ENCODE data around the gene MAD2L1BP. TPM values are rescaled to one million over a fixed set of nuclear protein-coding genes. Genes with fewer than 3 reads are reported as not detected.
"Not testable (repeated sequence)": the region's sequence is repeated elsewhere in the genome, so short reads cannot be mapped to it uniquely, and the experiment has no call there.

The MAD2L1BP gene, protein sequence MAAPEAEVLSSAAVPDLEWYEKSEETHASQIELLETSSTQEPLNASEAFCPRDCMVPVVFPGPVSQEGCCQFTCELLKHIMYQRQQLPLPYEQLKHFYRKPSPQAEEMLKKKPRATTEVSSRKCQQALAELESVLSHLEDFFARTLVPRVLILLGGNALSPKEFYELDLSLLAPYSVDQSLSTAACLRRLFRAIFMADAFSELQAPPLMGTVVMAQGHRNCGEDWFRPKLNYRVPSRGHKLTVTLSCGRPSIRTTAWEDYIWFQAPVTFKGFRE
- total RNA-seq = 40.1 and 40.5 TPM in 2 replicates

DNA sequence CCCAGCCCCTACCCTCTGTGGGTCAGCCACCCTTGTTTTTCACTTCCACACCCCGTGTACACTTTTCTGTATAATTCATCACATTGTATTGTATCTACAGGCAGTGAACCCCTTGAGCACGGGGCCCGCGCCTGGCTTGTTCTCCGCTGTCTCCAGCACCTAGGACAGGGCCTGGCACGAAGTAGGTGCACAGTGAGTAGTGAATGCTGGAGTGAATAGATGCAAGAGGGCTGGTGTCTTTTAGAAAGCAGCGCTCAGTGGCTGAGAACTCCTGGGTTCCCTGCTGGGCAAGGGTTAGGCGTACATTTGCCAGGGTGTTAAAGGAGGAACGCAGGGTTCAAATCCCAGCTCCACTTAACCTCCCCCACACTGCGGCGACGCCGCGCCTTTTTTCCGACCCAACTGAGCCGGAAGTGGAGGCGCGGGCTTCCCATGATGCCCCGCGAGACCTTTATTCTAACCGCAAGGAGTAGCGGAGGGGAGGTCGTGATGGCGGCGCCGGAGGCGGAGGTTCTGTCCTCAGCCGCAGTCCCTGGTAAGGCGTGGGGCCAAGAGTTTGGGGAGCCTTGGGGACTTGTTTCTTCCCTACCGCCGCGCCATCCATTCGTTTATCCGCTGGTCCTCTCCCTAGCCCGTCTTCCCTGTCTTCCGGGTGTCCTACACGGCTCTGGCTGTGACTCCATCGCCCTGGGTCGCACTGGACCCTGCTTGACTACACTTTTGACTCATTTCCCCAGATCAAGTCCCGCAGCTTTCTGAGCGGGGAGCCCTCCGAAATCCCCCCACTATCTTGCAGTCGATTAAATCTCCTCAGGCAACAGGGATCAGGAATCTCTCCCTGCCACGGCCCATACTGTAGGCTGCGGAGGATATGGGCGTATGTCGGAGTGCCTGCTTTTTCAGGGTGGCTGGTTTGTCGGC, at the start of gene MAD2L1BP:
TSS of gene MAD2L1BP (plus strand) at position 454 of the 921 bp plus-strand sequence. CDS start at position 490, 36 bp downstream.
- ATAC-seq (ENCODE audit: low read depth) = peak; percentile 88
- POLR2A ChIA-PET = interaction anchor here (0.6 to 2.1 kb wide), 10 partner anchors 9 to 611 kb away, joined by 3 to 12 read pairs (median 4); partner anchors contain the start of genes HSP90AB1, KLC4, MRPL2 and RSPH9

DNA sequence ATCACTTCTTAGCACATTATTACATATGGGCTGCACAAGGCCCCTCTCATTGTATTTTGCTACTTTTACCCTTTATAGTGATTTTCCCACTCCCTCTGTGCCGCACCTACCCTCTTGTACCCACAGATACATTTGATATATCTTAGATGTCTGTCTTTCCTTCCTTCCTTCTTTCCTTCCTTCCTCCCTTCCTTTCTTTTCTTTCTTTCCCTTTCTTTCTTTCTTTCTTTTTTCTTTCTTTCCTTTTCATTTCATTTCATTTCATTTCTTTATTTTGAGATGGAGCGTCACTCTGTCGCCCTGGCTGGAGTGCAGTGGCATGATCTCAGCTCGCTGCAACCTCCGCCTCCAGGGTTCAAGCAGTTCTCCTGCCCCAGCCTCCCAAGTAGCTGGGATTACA, 47.4 kb upstream of the MAD2L1BP start:
- Mint-ChIP-seq H3K9me3 (no peaks in the 10 kb centered on the region), H3K27me3 (no peaks in the 10 kb centered on the region), H3K36me3 (ENCODE audit: low read depth) (peaks cover 74% of the 10 kb centered on the region), H3K4me3 (no peak overlapping the region), H3K27ac (no peak overlapping the region), H3K4me1 (peaks cover 5% of the 10 kb centered on the region)
- POLR2A ChIA-PET = no interaction called here
- intact Hi-C loops (cut with micrococcal nuclease) = no loop called here
- TF ChIP-seq, protein P1, sequence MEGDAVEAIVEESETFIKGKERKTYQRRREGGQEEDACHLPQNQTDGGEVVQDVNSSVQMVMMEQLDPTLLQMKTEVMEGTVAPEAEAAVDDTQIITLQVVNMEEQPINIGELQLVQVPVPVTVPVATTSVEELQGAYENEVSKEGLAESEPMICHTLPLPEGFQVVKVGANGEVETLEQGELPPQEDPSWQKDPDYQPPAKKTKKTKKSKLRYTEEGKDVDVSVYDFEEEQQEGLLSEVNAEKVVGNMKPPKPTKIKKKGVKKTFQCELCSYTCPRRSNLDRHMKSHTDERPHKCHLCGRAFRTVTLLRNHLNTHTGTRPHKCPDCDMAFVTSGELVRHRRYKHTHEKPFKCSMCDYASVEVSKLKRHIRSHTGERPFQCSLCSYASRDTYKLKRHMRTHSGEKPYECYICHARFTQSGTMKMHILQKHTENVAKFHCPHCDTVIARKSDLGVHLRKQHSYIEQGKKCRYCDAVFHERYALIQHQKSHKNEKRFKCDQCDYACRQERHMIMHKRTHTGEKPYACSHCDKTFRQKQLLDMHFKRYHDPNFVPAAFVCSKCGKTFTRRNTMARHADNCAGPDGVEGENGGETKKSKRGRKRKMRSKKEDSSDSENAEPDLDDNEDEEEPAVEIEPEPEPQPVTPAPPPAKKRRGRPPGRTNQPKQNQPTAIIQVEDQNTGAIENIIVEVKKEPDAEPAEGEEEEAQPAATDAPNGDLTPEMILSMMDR (IDR thresholded peaks at IDR 0.05) = no peak
- CTCF ChIA-PET = no interaction called here
- DNase-seq (no peak), ATAC-seq (ENCODE audit: low read depth) (no peak)

More for the DNA sequence above, at the start of gene MAD2L1BP:
- Mint-ChIP-seq H3K36me3 (ENCODE audit: low read depth) (peaks cover 36% of the 10 kb centered on the region), H3K4me3 (peak within 1 kb of the TSS; percentile 98), H3K27me3 (no peaks in the 10 kb centered on the region), H3K27ac (peak within 1 kb of the TSS; percentile 96), H3K9me3 (no peaks in the 10 kb centered on the region), H3K4me1 (peaks cover 48% of the 10 kb centered on the region)
- intact Hi-C loops (cut with micrococcal nuclease) = loop anchor here (1.0 kb wide), 1 partner anchor 10 kb away; the partner anchor contains the start of gene RSPH9
- TF ChIP-seq, protein P1 (IDR thresholded peaks at IDR 0.05) = no peak
- CTCF ChIA-PET = interaction anchor here (0.8 kb wide), 1 partner anchor 79 kb away, joined by 4 read pairs; no protein-coding TSS in a partner anchor
- peak; percentile 77 for DNase-seq

DNA sequence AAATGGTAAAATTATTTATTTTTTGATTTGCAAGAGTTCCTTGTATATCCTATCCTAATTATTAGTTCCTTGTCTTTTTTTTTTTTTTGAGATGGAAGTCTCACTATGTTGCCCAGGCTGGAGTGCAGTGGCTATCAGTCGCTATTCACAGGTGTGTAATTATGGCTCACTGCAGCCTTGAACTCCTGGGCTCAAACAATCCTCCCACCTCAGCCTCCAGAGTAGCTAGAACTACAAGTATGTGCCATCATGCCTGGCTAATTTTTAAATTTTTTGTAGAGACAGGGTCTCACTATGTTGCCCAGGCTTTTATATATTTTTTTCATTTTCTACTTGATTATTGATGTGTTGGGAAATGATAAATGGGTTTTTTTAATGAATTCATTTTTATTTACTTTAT, 46.1 kb upstream of the MAD2L1BP start:
- DNase-seq; intact Hi-C loops (cut with micrococcal nuclease); H3K4me1 Mint-ChIP-seq; CTCF ChIA-PET; H3K27me3 Mint-ChIP-seq; POLR2A ChIA-PET; H3K9me3 Mint-ChIP-seq; ATAC-seq (ENCODE audit: low read depth); H3K4me3 Mint-ChIP-seq; H3K27ac Mint-ChIP-seq: not testable (repeated sequence)
- H3K36me3 Mint-ChIP-seq (ENCODE audit: low read depth) = peaks cover 62% of the 10 kb centered on the region

DNA sequence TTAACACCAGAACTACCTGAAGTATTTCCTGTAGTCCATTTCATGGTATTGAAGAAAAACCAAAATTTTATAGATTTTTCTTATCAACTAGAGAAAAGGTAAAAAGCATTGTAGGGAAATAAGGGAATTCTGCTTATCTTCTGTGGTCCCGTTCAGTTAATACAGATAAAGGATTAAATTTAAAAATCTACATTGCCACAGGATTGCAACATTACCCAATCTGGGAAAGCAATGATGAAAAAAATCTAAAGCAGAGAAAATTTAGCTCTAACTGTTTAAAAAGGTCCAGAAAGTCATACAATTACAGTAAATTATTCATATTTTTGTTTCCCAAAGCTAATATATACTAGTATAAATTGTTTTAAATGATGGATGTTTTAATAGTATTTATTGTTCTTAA, 41.7 kb upstream of the MAD2L1BP start:
- ATAC-seq (ENCODE audit: low read depth) (no peak), DNase-seq (no peak)
- intact Hi-C loops (cut with micrococcal nuclease) = no loop called here
- Mint-ChIP-seq H3K4me3 (no peak overlapping the region), H3K27me3 (no peaks in the 10 kb centered on the region), H3K27ac (no peak overlapping the region), H3K4me1 (no peaks in the 10 kb centered on the region), H3K9me3 (no peaks in the 10 kb centered on the region), H3K36me3 (ENCODE audit: low read depth) (peaks cover 45% of the 10 kb centered on the region)
- ChIA-PET CTCF (interaction anchor here (1.5 kb wide), 1 partner anchor 10 kb away, joined by 4 read pairs; no protein-coding TSS in a partner anchor), POLR2A (no interaction called here)
- TF ChIP-seq, protein P1 (IDR thresholded peaks at IDR 0.05) = no peak

DNA sequence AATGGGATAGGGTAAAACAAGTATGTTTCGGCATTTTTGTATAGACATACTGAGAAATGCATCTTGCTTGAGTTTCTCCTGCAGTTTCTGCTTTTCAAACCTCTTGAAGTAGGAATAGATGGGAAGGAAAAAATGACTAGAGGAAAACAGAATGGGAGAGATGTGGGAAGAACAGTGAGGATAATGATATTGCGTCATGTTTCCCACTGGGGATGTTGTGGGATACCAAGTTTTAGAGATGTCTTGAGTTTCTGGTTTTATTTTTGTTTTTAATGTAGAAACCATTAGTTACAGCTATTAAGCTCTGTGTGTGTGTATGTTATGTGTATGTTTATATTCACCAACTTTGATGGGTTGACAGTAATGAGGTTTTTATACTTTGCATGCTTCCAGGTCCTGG, 35.0 kb upstream of the MAD2L1BP start:
- Mint-ChIP-seq H3K36me3 (ENCODE audit: low read depth) (peaks cover 65% of the 10 kb centered on the region), H3K27me3 (no peaks in the 10 kb centered on the region), H3K4me3 (no peak overlapping the region), H3K9me3 (no peaks in the 10 kb centered on the region), H3K4me1 (no peaks in the 10 kb centered on the region), H3K27ac (no peak overlapping the region)
- intact Hi-C loops (cut with micrococcal nuclease) = no loop called here
- DNase-seq = no peak
- TF ChIP-seq, protein P1 (IDR thresholded peaks at IDR 0.05) = no peak
- ChIA-PET POLR2A (no interaction called here), CTCF (interaction anchor here (1.0 to 1.6 kb wide), 2 partner anchors 25 to 478 kb away, joined by 3 read pairs; partner anchors contain the start of genes POLH and XPO5)
- no peak for ATAC-seq (ENCODE audit: low read depth)

Measured in activated B cell treated with CpG ODN at 0.5 μM for 24 hours (primary cell).